WTC11 (cell line): Measurements from ENCODE around the gene AKAP13.

ENCODE experiments used
- CBFB ChIP-seq: sonication (generic); formaldehyde crosslinking; IDR thresholded peaks from 2 replicates; pipeline ENCODE4 v1.8.1; 2022; ENCODE audit warnings: mild to moderate bottlenecking, low read depth, missing genetic modification reagents
- TF ChIP-seq, protein P1 (sequence below): fragments of 200-600 bp; IDR thresholded peaks from 2 replicates; pipeline ENCODE4 v1.8.0; 2022; ENCODE audit warnings: antibody characterized with exemption

DNA sequence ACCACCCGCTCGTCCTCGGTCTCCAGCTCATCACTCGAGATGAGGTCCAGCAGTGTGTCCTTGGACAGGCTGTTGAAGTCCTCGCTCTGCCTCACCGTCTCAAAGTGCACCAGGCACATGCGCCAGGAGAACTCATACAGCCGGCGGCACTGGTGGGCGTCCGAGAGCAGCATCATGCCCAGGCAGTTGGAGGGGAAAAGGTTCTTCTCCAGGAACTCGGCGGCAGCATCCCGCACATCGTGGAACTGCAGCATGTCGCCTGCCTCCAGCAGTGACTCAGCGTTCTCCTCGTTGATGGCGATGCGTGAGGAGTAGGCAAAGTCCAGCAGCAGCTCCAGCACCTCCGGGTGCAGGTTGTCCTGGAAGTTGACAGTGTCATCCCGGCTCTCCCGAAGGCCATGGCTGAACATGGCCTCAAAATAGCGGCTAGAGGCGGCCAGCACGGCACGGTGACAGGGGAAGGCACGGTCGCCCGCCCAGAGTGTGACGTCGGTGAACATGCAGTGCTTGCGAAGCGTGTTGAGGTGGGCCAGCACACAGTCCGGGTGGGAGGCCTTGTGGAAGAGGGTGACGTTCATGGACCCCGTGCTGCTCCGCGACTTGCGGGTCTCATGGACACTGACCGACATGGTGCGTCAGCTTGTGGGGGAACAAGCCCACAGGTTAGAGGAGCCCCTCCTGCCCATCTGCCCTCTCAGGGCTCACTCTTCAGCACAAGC is 388.9 kb downstream of the AKAP13 start:
- TF ChIP-seq, protein P1, sequence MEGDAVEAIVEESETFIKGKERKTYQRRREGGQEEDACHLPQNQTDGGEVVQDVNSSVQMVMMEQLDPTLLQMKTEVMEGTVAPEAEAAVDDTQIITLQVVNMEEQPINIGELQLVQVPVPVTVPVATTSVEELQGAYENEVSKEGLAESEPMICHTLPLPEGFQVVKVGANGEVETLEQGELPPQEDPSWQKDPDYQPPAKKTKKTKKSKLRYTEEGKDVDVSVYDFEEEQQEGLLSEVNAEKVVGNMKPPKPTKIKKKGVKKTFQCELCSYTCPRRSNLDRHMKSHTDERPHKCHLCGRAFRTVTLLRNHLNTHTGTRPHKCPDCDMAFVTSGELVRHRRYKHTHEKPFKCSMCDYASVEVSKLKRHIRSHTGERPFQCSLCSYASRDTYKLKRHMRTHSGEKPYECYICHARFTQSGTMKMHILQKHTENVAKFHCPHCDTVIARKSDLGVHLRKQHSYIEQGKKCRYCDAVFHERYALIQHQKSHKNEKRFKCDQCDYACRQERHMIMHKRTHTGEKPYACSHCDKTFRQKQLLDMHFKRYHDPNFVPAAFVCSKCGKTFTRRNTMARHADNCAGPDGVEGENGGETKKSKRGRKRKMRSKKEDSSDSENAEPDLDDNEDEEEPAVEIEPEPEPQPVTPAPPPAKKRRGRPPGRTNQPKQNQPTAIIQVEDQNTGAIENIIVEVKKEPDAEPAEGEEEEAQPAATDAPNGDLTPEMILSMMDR, result no peak
- TF ChIP-seq CBFB (CRISPR knock-in tag), result no peak
